Stimulated activated CD8-positive, alpha-beta memory T cell treated with anti-CD3 and anti-CD28 coated beads, Interleukin-15, amount 100 ng/mL, for 24 hours (primary cell): ENCODE data around the gene RPTOR.

Source experiments
- DNase-seq: peaks from one replicate; pipeline ENCODE4 v3.0.0-alpha.2; 2020; ENCODE audit warnings: low read depth

Gene RPTOR

GRCh38 chr17:80947200-80947940 lies 402.7 kb downstream of the RPTOR start:
- DNase-seq = no peak

GRCh38 chr17:80948019-80948975 lies 403.7 kb downstream of the RPTOR start:
- DNase-seq = no peak

- DNase-seq = no peak
Observed at GRCh38 chr17:80948976-80949450, 404.4 kb downstream of the RPTOR start.

- DNase-seq = no peak
Observed at GRCh38 chr17:80949451-80950421, 405.1 kb downstream of the RPTOR start.

- DNase-seq = no peak
Observed at GRCh38 chr17:80950466-80951120, 406.0 kb downstream of the RPTOR start.

GRCh38 chr17:80951121-80952090 lies 406.8 kb downstream of the RPTOR start:
- DNase-seq = no peak

GRCh38 chr17:80952291-80952690 lies 407.7 kb downstream of the RPTOR start:
- DNase-seq = no peak

GRCh38 chr17:80953471-80954315 lies 409.1 kb downstream of the RPTOR start:
- no peak for DNase-seq

- no peak for DNase-seq
Observed at GRCh38 chr17:80955078-80955477, 410.4 kb downstream of the RPTOR start.

- no peak for DNase-seq
Observed at GRCh38 chr17:80955671-80956280, 411.1 kb downstream of the RPTOR start.

- no peak for DNase-seq
Observed at GRCh38 chr17:80956321-80957190, 411.9 kb downstream of the RPTOR start.

- DNase-seq = no peak
Observed at GRCh38 chr17:80957461-80957941, 412.9 kb downstream of the RPTOR start.

- no peak for DNase-seq
Observed at GRCh38 chr17:80959330-80960036, 414.8 kb downstream of the RPTOR start.

- no peak for DNase-seq
Observed at GRCh38 chr17:80960037-80960796, 415.6 kb downstream of the RPTOR start.

GRCh38 chr17:80960797-80961452 lies 416.3 kb downstream of the RPTOR start:
- DNase-seq = no peak
